ENCODE measurements around the gene PNPLA6. TPM values are rescaled to one million over a fixed set of nuclear protein-coding genes. Genes with fewer than 3 reads are reported as not detected.

Gene PNPLA6
- total and polyA plus RNA-seq, 12 donors, result 23.7 to 264 (median 111) TPM

DNA sequence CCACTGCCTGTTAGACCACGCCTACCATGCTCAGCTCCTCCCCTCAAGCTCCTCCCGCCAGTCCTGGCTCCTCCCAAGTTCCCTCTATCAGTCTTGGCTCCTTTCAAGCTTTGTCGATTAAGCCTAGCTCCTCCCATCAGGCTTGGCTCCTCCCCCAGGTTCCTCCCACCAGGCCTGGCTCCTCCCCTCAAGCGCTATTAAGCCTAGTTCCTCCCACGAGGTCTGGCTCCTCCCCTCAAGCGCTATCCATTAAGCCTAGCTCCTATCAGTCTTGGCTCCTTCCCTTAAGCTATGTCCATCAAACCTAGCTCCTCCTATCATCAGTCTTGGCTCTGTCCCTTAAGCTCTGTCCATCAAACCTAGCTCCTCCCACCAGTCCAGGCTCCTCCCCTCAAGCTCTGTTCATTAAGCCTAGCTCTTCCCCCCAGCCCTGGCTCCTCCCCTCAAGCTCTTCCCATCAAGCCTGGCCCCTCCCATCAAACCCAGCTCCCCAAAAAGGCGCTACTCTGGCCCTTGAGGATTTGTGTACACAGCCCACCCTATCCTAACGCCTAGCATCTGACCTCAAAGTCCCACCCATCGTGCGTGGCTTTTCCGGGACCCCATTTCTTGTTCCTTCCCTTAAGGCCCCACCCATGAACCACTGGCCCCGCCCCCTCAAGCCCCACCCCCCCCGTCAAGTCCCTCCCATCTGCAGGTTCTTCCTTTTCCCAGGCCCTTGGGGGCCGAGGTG is 70.1 kb downstream of the PNPLA6 start:
- Histone ChIP-seq H3K9me3 (replicated peaks in 1 of 3) (no peaks in the 10 kb centered on the region), H3K36me3 (replicated peaks in 1 of 2) (no peaks in the 10 kb centered on the region), H3K27ac (no peak overlapping the region), H3K4me3 (no peak overlapping the region), H3K27me3 (no peaks in the 10 kb centered on the region), H3K4me1 (replicated peaks in 1 of 2) (peaks cover 0 to 7% of the 10 kb centered on the region in 2 donors)
- TF ChIP-seq, protein P1, sequence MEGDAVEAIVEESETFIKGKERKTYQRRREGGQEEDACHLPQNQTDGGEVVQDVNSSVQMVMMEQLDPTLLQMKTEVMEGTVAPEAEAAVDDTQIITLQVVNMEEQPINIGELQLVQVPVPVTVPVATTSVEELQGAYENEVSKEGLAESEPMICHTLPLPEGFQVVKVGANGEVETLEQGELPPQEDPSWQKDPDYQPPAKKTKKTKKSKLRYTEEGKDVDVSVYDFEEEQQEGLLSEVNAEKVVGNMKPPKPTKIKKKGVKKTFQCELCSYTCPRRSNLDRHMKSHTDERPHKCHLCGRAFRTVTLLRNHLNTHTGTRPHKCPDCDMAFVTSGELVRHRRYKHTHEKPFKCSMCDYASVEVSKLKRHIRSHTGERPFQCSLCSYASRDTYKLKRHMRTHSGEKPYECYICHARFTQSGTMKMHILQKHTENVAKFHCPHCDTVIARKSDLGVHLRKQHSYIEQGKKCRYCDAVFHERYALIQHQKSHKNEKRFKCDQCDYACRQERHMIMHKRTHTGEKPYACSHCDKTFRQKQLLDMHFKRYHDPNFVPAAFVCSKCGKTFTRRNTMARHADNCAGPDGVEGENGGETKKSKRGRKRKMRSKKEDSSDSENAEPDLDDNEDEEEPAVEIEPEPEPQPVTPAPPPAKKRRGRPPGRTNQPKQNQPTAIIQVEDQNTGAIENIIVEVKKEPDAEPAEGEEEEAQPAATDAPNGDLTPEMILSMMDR (IDR thresholded peaks at IDR 0.05), result no peak
- TF ChIP-seq POLR2A (IDR thresholded peaks at IDR 0.05), result no peak
- WGBS, 4 donors, result 70 to 78% (median 76%) methylated on average over 14 of the region's 14 CpGs
- DNase-seq, result no peak
- intact Hi-C loops (cut with DNase I), result no loop called here

DNA sequence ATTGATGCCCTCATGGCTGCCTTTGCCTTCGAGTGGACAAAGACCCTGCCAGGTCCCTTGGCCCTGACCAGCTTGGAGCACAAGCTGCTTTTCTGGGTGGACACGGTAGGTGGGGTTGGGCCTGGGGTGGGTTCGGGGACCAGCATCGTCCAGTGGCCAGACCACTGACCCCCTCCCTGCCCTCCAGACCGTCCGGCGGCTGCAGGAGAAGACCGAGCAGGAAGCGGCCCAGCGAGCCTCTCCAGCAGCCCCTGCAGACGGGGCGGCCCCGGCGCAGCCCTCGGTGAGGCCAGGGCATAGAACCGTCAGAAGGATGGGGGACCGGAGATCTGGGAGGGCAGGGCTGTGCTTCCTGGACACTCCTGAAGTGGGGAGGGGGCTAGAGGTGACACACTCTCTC is 70.8 kb downstream of the PNPLA6 start:
- Histone ChIP-seq H3K4me3 (no peak overlapping the region), H3K27me3 (no peaks in the 10 kb centered on the region), H3K36me3 (replicated peaks in 1 of 2) (no peaks in the 10 kb centered on the region), H3K9me3 (replicated peaks in 1 of 3) (no peaks in the 10 kb centered on the region), H3K27ac (no peak overlapping the region), H3K4me1 (replicated peaks in 1 of 2) (peaks cover 0 to 7% of the 10 kb centered on the region in 2 donors)
- 88 to 94% (median 90%) methylated on average over 6 to 17 of the region's 17 CpGs for WGBS, 4 donors
- intact Hi-C loops (cut with DNase I), result no loop called here
- no peak for TF ChIP-seq POLR2A (IDR thresholded peaks at IDR 0.05)
- TF ChIP-seq, protein P1 (IDR thresholded peaks at IDR 0.05), result no peak
- DNase-seq, result no peak

DNA sequence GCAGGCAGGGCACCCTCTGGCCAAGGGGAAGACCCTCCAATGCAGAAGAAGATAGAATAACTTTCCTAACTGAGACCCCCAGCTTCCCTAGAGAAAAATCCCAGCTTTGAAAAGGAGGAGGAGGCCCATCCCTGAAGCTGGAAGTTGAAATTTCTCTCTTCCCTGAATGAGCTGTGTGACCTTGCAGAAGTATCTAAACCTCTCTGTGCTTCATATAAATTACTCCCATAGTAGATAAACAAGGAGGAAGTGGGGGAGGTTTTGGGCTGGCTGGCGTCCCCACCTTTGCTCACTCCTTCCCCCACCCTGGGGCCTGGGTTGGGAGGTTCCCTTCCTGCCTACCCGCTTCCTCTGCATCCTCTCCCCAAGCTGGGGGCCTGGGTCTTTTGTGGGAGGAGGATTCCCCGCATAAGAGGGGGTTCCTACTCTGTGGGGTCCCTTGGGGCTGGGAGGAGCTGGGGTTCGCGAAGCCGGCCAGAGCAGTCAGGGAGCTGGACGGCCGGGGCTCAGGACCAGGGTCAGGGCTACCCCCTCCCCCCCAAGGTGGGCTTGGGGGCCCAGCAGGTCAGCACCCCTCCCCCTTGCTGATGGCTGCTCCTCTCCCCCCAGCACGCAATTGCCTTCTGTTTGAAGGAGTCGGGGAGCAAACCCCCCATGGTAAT is 71.8 kb downstream of the PNPLA6 start:
- intact Hi-C loops (cut with DNase I), result no loop called here
- no peak overlapping the region for H3K27ac ChIP-seq
- peaks cover 0 to 4% of the 10 kb centered on the region in 2 donors for H3K4me1 ChIP-seq (replicated peaks in 1 of 2)
- H3K36me3 ChIP-seq (replicated peaks in 1 of 2), result no peaks in the 10 kb centered on the region
- 78 to 94% (median 86%) methylated on average over 3 to 10 of the region's 10 CpGs for WGBS, 4 donors
- H3K27me3 ChIP-seq, result no peaks in the 10 kb centered on the region
- H3K4me3 ChIP-seq, result no peak overlapping the region
- DNase-seq, result no peak
- no peak for TF ChIP-seq POLR2A (IDR thresholded peaks at IDR 0.05)
- TF ChIP-seq, protein P1 (IDR thresholded peaks at IDR 0.05), result no peak
- H3K9me3 ChIP-seq (replicated peaks in 1 of 3), result no peaks in the 10 kb centered on the region

DNA sequence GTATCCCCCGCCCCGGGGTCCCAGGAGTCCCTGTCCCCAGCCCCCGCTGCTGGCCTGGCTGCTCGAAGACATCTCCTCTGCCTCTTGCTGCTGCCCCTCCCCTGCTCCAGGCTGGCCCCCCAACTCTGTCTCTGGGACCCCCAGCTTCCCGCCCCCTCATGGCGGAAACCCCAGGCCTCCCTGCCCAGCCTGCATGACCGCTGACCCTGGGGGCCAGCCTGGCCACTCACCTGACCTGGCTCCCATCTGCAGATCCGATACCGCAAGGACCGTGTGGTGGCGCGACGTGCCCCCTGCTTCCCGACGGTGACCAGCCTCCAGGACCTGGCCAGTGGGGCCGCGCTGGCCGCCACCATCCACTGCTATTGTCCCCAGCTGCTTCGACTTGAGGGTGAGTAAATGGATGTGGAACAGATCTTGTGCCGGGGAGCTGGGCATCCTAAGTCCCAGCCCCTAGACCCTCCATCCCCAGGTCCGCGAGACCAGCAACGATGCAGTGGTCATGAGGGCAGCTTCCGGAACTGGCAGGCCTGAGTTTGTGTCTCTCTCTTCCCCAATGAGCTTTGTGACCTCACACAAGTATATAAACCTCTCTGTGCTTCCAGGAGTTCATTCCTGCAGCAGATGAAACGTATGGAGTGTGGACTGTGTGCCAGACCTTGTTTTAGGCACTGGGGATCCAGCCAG is 72.5 kb downstream of the PNPLA6 start:
- no peak for DNase-seq
- Histone ChIP-seq H3K27ac (no peak overlapping the region), H3K4me1 (replicated peaks in 1 of 2) (no peaks in the 10 kb centered on the region), H3K27me3 (no peaks in the 10 kb centered on the region), H3K36me3 (replicated peaks in 1 of 2) (no peaks in the 10 kb centered on the region), H3K4me3 (no peak overlapping the region), H3K9me3 (replicated peaks in 1 of 3) (no peaks in the 10 kb centered on the region)
- intact Hi-C loops (cut with DNase I), result no loop called here
- TF ChIP-seq POLR2A (IDR thresholded peaks at IDR 0.05), result no peak
- TF ChIP-seq, protein P1 (IDR thresholded peaks at IDR 0.05), result no peak
- 89 to 92% (median 91%) methylated on average over 6 to 25 of the region's 25 CpGs for WGBS, 4 donors
